ENCODE measurements around the gene UBR4. TPM values are rescaled to one million over a fixed set of nuclear protein-coding genes. Genes with fewer than 3 reads are reported as not detected.

Gene UBR4
- total RNA-seq, 3 donors from 2014 or later = 108 to 159 (median 128) TPM

DNA sequence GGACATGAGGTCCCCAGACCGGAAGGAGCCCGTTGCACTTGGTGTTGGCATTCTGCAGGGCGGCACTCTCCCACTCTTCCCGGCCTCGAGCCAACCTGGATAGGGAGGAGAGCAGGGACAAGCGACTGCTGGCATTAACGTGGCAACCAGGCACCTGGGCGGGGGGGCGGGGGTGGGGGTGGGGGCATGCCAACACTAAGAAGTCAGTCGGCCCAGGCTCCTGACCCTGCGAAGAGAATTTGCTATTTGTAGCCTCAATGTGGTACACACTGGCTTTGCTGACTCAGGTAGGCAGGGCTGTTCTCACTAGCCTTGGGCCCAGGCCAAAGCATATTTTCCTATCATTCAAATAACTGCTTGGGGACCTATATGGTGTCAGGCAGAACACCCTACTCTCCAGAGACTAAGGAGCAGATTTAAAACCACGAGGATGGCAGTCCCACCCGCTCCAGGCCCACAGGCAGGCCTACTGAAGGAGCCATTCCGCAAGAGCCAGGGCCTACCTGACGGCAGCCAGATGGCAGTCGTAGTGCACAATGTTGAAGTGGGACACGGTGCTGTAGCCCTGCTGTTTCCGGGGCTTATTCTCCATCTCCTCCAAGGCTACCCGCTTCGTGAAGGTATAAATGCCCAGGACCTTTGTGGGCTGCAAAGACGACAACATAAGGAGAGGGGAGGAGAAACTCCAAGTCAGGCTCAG is 123.7 kb downstream of the UBR4 start:
- TF ChIP-seq, protein P1, sequence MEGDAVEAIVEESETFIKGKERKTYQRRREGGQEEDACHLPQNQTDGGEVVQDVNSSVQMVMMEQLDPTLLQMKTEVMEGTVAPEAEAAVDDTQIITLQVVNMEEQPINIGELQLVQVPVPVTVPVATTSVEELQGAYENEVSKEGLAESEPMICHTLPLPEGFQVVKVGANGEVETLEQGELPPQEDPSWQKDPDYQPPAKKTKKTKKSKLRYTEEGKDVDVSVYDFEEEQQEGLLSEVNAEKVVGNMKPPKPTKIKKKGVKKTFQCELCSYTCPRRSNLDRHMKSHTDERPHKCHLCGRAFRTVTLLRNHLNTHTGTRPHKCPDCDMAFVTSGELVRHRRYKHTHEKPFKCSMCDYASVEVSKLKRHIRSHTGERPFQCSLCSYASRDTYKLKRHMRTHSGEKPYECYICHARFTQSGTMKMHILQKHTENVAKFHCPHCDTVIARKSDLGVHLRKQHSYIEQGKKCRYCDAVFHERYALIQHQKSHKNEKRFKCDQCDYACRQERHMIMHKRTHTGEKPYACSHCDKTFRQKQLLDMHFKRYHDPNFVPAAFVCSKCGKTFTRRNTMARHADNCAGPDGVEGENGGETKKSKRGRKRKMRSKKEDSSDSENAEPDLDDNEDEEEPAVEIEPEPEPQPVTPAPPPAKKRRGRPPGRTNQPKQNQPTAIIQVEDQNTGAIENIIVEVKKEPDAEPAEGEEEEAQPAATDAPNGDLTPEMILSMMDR (IDR thresholded peaks at IDR 0.05) = no peak
- H3K36me3 ChIP-seq (ENCODE audit: low read depth) = no peaks in the 10 kb centered on the region
- peaks cover 9% of the 10 kb centered on the region for H3K4me1 ChIP-seq (ENCODE audit: low read depth)
- DNase-seq (no peak), ATAC-seq (peak; percentile 64)
- intact Hi-C loops (cut with DNase I, micrococcal nuclease) = no loop called here
- H3K4me3 ChIP-seq = no peak overlapping the region
- no peaks in the 10 kb centered on the region for H3K9me3 ChIP-seq

DNA sequence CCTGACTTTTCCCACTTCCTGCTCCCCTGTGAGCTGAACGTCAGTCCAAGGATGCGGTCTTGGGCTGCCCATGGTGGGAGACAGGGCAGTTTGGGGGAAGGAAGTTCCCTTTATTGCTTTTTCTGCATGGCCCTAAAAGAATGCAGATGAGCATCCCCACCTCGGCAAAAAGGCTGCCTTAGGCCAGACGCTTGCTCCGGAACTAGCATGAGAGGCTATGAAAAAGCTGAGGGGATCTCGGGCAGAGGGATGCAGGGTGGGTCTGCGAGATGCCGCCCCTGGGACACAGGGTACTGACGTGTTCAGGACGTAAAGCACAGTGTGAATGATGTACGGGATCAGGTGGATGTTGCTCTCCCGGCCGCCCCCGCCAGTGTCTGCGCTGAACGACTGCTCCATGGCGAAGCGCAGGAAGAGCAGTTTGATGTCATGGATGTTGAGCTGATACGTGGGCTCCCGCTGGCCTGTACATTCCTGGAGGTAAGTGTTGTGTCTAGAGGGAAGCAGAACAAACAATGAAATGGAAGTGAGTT is 125.8 kb downstream of the UBR4 start:
- Histone ChIP-seq H3K4me3 (no peak overlapping the region), H3K36me3 (ENCODE audit: low read depth) (no peaks in the 10 kb centered on the region), H3K4me1 (ENCODE audit: low read depth) (peaks cover 15% of the 10 kb centered on the region), H3K9me3 (no peaks in the 10 kb centered on the region)
- ATAC-seq (no peak), DNase-seq (no peak)
- TF ChIP-seq, protein P1 (IDR thresholded peaks at IDR 0.05) = no peak
- intact Hi-C loops (cut with DNase I, micrococcal nuclease) = no loop called here

DNA sequence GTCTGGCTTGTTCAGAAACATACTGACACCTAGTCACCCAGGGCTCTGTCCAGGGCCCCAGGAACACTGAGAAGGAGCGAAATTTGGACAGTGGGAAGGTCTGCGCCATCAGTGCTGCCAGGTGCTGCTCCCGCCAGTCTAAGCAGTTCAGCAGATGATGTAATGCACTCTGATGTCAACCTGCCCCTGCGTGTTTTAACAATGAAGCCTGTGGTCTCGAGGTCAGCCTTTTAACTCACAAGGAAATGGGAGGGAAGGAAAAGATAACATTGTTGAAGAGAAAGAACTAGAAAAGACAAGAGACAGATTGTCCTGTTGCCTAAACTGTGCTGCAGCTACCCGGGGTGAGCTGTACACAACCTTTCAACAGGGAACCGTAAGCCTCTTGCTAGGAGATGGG is 127.0 kb downstream of the UBR4 start:
- TF ChIP-seq, protein P1 (IDR thresholded peaks at IDR 0.05) = no peak
- ATAC-seq = no peak
- Histone ChIP-seq H3K4me3 (no peak overlapping the region), H3K9me3 (no peaks in the 10 kb centered on the region), H3K36me3 (ENCODE audit: low read depth) (no peaks in the 10 kb centered on the region), H3K4me1 (ENCODE audit: low read depth) (peaks cover 15% of the 10 kb centered on the region)
- no peak for DNase-seq
- intact Hi-C loops (cut with DNase I, micrococcal nuclease) = no loop called here

DNA sequence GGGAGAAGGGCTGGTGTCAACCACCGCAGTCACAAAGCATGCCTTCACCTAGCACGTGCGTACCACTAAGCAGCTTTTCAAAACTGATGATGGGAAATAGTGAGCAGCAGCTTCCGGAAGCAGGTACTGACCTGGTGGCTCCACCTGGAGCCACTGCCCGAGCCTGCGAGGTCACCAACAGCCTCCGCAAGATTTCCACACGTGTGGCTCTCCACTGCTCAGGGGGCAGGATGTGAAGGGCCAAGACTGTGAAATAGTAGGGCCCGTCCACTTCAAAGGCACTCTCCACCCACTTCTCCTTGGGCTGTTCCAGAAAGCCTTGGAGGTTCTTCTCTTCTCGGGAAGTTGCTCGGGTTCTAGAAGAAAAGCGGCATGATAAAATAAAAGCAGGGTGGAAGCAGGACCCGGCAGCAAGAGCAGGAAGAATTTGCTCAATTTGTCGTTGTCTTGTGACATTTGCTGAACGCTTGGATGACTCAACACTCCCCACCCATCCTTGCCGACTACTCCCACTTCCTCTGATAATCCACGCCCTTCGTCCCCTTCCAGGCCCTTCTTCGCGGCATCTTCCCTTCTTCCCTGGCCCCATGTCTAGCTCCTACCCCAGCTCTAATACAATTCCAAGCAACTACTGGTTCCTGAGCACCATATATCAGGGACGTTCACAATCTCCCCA is 128.7 kb downstream of the UBR4 start:
- intact Hi-C loops (cut with DNase I, micrococcal nuclease) = no loop called here
- Histone ChIP-seq H3K4me1 (ENCODE audit: low read depth) (peaks cover 10% of the 10 kb centered on the region), H3K9me3 (no peaks in the 10 kb centered on the region), H3K36me3 (ENCODE audit: low read depth) (peaks cover 2% of the 10 kb centered on the region), H3K4me3 (no peak overlapping the region)
- ATAC-seq = peak; percentile 82
- TF ChIP-seq, protein P1 (IDR thresholded peaks at IDR 0.05) = no peak
- peak in 1 of 3 donors; percentile 44 for DNase-seq

DNA sequence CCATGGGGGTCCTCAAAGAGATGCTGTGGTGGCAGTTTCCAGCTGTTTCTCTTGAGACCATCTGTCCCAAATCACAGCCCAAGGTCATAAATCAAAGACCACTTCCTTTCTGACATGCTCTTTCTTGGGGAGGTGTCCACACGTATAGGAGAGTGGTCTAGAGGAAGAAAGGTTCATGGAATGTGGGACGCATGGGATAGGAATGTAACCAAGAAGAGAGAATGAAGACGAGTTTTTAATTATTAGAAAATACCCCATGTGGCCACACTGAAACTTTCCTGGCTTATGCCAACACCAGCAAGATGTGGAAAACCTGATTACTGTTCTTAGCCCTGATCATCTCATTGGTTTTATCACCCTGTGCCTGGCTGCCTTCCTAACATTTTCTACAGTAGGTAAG is 129.3 kb downstream of the UBR4 start:
- intact Hi-C loops (cut with DNase I, micrococcal nuclease) = no loop called here
- DNase-seq = no peak
- peaks cover 17% of the 10 kb centered on the region for H3K4me1 ChIP-seq (ENCODE audit: low read depth)

More for the DNA sequence above, 129.3 kb downstream of the UBR4 start:
- TF ChIP-seq, protein P1 (IDR thresholded peaks at IDR 0.05) = no peak
- H3K36me3 ChIP-seq (ENCODE audit: low read depth) = peaks cover 8% of the 10 kb centered on the region
- H3K4me3 ChIP-seq = no peak overlapping the region
- ATAC-seq = no peak
- no peaks in the 10 kb centered on the region for H3K9me3 ChIP-seq
